B cell (primary cell): ENCODE data around the gene KCNJ13. TPM values are rescaled to one million over a fixed set of nuclear protein-coding genes. Genes with fewer than 3 reads are reported as not detected.

Source experiments
- ATAC-seq: fragments of 200-7000 bp; cut with Tn5 transposase; one replicate; pipeline ENCODE4 v1.10.0; 2021; ENCODE audit warnings: low read depth, mild to moderate bottlenecking, moderate number of reproducible peaks, moderate library complexity
- CTCF ChIA-PET: fragments of 350-600 bp; sonication (Branson Sonifier 250); formaldehyde crosslinking; loops from one replicate; lab custom pipeline; 2021; ENCODE audit warnings: antibody characterized with exemption, inconsistent platforms; lab: Charles Lee
- POLR2A ChIA-PET: fragments of 350-600 bp; sonication (Branson Sonifier 250); formaldehyde crosslinking; loops from one replicate; lab custom pipeline; 2021; ENCODE audit warnings: antibody characterized with exemption; lab: Charles Lee
- DNase-seq: peaks from one replicate; pipeline ENCODE4 v3.0.0; 2013
- H2AFZ ChIP-seq: 2 replicates; pipeline ENCODE4 v1.6.1; 2012; ENCODE audit warnings: mild to moderate bottlenecking, low read depth, low read length; ENCODE audit not compliant: insufficient read depth, poor library complexity, severe bottlenecking
- H3K27ac ChIP-seq, 2 donors: 1 replicate in 1 of 2; 2 replicates in 1 of 2; pipeline ENCODE4 v1.5.1; 2012 to 2013; ENCODE audit warnings: low read length in 2 of 2, mild to moderate bottlenecking in 2 of 2, moderate library complexity in 1 of 2
- H3K27me3 ChIP-seq, 4 experiments: fragments of 200-600 bp in 1 of 4; sonication (generic) in 1 of 4; replicated peaks in 1 of 4; 1 replicate in 2 of 4; 2 replicates in 2 of 4; pipeline versions ENCODE4 v1.6.1 to v1.7.0; 2013 to 2016; ENCODE audit warnings: low read length in 3 of 4, mild to moderate bottlenecking in 2 of 4, mixed read lengths in 1 of 4, moderate library complexity in 1 of 4; ENCODE audit not compliant: insufficient read depth in 4 of 4, control insufficient read depth in 3 of 4; ENCODE audit errors: control extremely low read depth in 1 of 4
- H3K36me3 ChIP-seq, 2 experiments: replicated peaks in 1 of 2; 1 replicate in 1 of 2; 2 replicates in 1 of 2; pipeline versions ENCODE4 v1.6.1 to v1.7.1; 2013; ENCODE audit warnings: low read length in 1 of 2; ENCODE audit not compliant: insufficient read depth in 2 of 2, control insufficient read depth in 1 of 2; ENCODE audit errors: control extremely low read depth in 1 of 2, extremely low read depth in 1 of 2
- H3K4me1 ChIP-seq, 2 donors: fragments of 200-600 bp in 1 of 2; sonication (generic) in 1 of 2; 1 replicate in 1 of 2; 2 replicates in 1 of 2; pipeline versions ENCODE4 v1.5.1 to v1.6.1; 2013 to 2017; ENCODE audit warnings: low read length in 2 of 2; ENCODE audit not compliant: control insufficient read depth in 2 of 2, insufficient read depth in 2 of 2
- H3K4me2 ChIP-seq: replicated peaks from 2 replicates; pipeline ENCODE3; 2012; ENCODE audit warnings: mild to moderate bottlenecking, low read depth, low read length; ENCODE audit not compliant: poor library complexity, severe bottlenecking
- H3K4me3 ChIP-seq, 5 experiments: fragments of 200-600 bp in 1 of 5; sonication (generic) in 1 of 5; 1 replicate in 3 of 5; 2 replicates in 2 of 5; pipeline versions ENCODE4 v1.5.1 to v1.7.0; 2011 to 2016; ENCODE audit warnings: low read length in 4 of 5, mild to moderate bottlenecking in 4 of 5, low read depth in 2 of 5, control low read depth in 1 of 5, moderate library complexity in 1 of 5; ENCODE audit not compliant: insufficient read depth in 1 of 5; ENCODE audit errors: control extremely low read depth in 1 of 5, extremely low read depth in 1 of 5
- H3K79me2 ChIP-seq: fragments of 200-600 bp; sonication (generic); one replicate; pipeline ENCODE4 v1.6.0; 2016; ENCODE audit warnings: low read length; ENCODE audit not compliant: control insufficient read depth, insufficient read depth
- H3K9ac ChIP-seq: fragments of 200-600 bp; sonication (generic); 2 replicates; pipeline ENCODE4 v1.6.1; 2017; ENCODE audit warnings: mild to moderate bottlenecking, low read length, moderate library complexity
- H3K9me3 ChIP-seq, 3 donors: one replicate each; pipeline versions ENCODE4 v1.6.1 to v1.7.1; 2013; ENCODE audit warnings: low read length in 2 of 3; ENCODE audit not compliant: control insufficient read depth in 2 of 3, insufficient read depth in 1 of 3; ENCODE audit errors: control extremely low read depth in 1 of 3
- H4K20me1 ChIP-seq: 2 replicates; pipeline ENCODE4 v1.6.0; 2012; ENCODE audit warnings: mild to moderate bottlenecking, low read length; ENCODE audit not compliant: insufficient read depth, control insufficient read depth, poor library complexity, severe bottlenecking
- H3K27ac Mint-ChIP-seq: one replicate; pipeline ENCODE4 v1.8.0; 2021; ENCODE audit warnings: mixed read lengths
- H3K27me3 Mint-ChIP-seq: one replicate; pipeline ENCODE4 v1.8.0; 2021; ENCODE audit warnings: mixed read lengths
- H3K4me1 Mint-ChIP-seq: one replicate; pipeline ENCODE4 v1.8.0; 2021; ENCODE audit warnings: mixed read lengths
- H3K4me3 Mint-ChIP-seq: one replicate; pipeline ENCODE4 v1.8.0; 2021; ENCODE audit warnings: mixed read lengths
- H3K9me3 Mint-ChIP-seq: one replicate; pipeline ENCODE4 v1.8.0; 2022; ENCODE audit warnings: mixed read lengths; ENCODE audit not compliant: insufficient read depth
- EZH2 ChIP-seq: IDR thresholded peaks from 2 replicates; pipeline ENCODE4 v1.6.1; 2012; ENCODE audit warnings: borderline replicate concordance, low read depth, mild to moderate bottlenecking, moderate library complexity, low read length; ENCODE audit not compliant: insufficient read depth, poor library complexity, severe bottlenecking
- WGBS: methylation state at CpG from one replicate; pipeline ENCODE4 v1.1.5; 2013; ENCODE audit warnings: missing lambda C conversion rate; ENCODE audit not compliant: insufficient coverage; 5-methylcytosine and 5-hydroxymethylcytosine counted together
- intact Hi-C: fragments of 100-400 bp; cut with micrococcal nuclease; formaldehyde crosslinking; loops from one replicate; pipeline ENCODE4 v1.10.0; 2022
- polyA plus RNA-seq: library from polyadenylated mRNA; depleted of rRNA; stranded (reverse); fragments of >200 nt; gene quantifications from 2 replicates; pipeline ENCODE4 v1.2.3, GENCODE V29; 2012
- total RNA-seq, 2 donors: library from RNA; stranded (reverse); fragments of 120-200 nt in 1 of 2; gene quantifications; 1 replicate in 1 of 2; 2 replicates in 1 of 2; pipeline versions ENCODE4 v1.2.3 to v1.2.4, GENCODE V29; 2013 to 2022
- TF ChIP-seq, protein P1 (sequence below): fragments of 200-600 bp; IDR thresholded peaks from one replicate; pipeline ENCODE4 v1.8.0; 2022; ENCODE audit warnings: antibody characterized with exemption, mild to moderate bottlenecking

Gene KCNJ13
- total and polyA plus RNA-seq, 2 donors (not counting 1 experiment from before 2014, with no cell fraction given), result not detected

DNA sequence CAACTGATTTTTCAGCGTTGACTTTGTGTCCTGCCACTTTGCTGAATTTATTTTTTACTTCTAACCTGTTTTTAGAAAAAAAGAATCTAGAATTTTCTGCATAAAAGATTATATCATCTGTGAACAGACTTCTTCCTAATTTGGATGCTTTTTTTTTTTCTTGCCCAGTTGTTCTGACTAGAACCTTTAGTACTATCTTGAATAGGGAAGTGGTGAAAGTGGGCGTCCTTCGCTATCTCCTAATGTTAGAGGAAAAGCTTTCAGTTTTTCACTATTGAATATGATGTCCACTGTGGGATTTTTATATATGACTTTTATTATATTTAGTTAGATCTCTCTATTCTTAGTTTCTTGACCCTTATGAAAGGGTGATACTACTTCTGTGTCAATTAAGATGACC is 25.7 kb upstream of the KCNJ13 start:
- Histone ChIP-seq H4K20me1 (no peaks in the 10 kb centered on the region), H3K27ac (no peak overlapping the region), H3K9me3 (peaks cover 0 to 8% (median 2%) of the 10 kb centered on the region in 3 donors), H3K9ac (no peak overlapping the region), H3K36me3 (peaks cover 2 to 29% of the 10 kb centered on the region in 2 experiments), H2AFZ (no peak overlapping the region), H3K79me2 (peaks cover 8% of the 10 kb centered on the region), H3K4me1 (no peaks in the 10 kb centered on the region), H3K4me2 (no peak overlapping the region), H3K4me3 (no peak overlapping the region), H3K27me3 (no peaks in the 10 kb centered on the region)
- Mint-ChIP-seq H3K4me3 (no peak overlapping the region), H3K27ac (no peak overlapping the region), H3K4me1 (no peaks in the 10 kb centered on the region), H3K27me3 (no peaks in the 10 kb centered on the region), H3K9me3 (no peaks in the 10 kb centered on the region)
- ChIA-PET CTCF (no interaction called here), POLR2A (no interaction called here)
- ATAC-seq, result no peak
- no peak for DNase-seq
- intact Hi-C loops, result no loop called here
- WGBS, result no CpG with 5 or more reads among the region's 3 CpGs
- TF ChIP-seq, protein P1, sequence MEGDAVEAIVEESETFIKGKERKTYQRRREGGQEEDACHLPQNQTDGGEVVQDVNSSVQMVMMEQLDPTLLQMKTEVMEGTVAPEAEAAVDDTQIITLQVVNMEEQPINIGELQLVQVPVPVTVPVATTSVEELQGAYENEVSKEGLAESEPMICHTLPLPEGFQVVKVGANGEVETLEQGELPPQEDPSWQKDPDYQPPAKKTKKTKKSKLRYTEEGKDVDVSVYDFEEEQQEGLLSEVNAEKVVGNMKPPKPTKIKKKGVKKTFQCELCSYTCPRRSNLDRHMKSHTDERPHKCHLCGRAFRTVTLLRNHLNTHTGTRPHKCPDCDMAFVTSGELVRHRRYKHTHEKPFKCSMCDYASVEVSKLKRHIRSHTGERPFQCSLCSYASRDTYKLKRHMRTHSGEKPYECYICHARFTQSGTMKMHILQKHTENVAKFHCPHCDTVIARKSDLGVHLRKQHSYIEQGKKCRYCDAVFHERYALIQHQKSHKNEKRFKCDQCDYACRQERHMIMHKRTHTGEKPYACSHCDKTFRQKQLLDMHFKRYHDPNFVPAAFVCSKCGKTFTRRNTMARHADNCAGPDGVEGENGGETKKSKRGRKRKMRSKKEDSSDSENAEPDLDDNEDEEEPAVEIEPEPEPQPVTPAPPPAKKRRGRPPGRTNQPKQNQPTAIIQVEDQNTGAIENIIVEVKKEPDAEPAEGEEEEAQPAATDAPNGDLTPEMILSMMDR, result no peak
- no peak for TF ChIP-seq EZH2

- H3K4me3 ChIP-seq, result no peak overlapping the region
- TF ChIP-seq, protein P1, result no peak
- no peak for TF ChIP-seq EZH2
- H3K9ac ChIP-seq, result no peak overlapping the region
- Mint-ChIP-seq H3K4me3 (no peak overlapping the region), H3K27me3 (no peaks in the 10 kb centered on the region), H3K9me3 (no peaks in the 10 kb centered on the region), H3K27ac (no peak overlapping the region), H3K4me1 (no peaks in the 10 kb centered on the region)
- DNase-seq, result no peak
- intact Hi-C loops, result no loop called here
- H3K36me3 ChIP-seq, result peaks cover 2 to 23% of the 10 kb centered on the region in 2 experiments
- CTCF ChIA-PET, result no interaction called here
- no peak overlapping the region for H3K4me2 ChIP-seq
- no peak overlapping the region for H2AFZ ChIP-seq
- H3K27ac ChIP-seq, result no peak overlapping the region
- no peaks in the 10 kb centered on the region for H3K27me3 ChIP-seq
- no CpG with 5 or more reads among the region's 2 CpGs for WGBS
- H3K9me3 ChIP-seq, result peaks cover 0 to 8% (median 2%) of the 10 kb centered on the region in 3 donors
- peaks cover 5% of the 10 kb centered on the region for H3K79me2 ChIP-seq
- no peaks in the 10 kb centered on the region for H4K20me1 ChIP-seq
- POLR2A ChIA-PET, result no interaction called here
- no peaks in the 10 kb centered on the region for H3K4me1 ChIP-seq
- ATAC-seq, result no peak
Measured at GRCh38 chr2:232800166-232800565, 23.8 kb upstream of the KCNJ13 start.
